ENCODE data around the gene SAMD9L. TPM values are rescaled to one million over a fixed set of nuclear protein-coding genes. Genes with fewer than 3 reads are reported as not detected.

SAMD9L gene
- polyA plus RNA-seq, 1 donor (not counting 4 experiments of a cell fraction or from before 2014, with no cell fraction given): 6.5 TPM

- H3K27ac ChIP-seq (ENCODE audit: control insufficient read depth, insufficient read depth, low read length): no peak overlapping the region
- TF ChIP-seq CTCF (optimal IDR thresholded peaks at IDR 0.05 in 1 of 3, IDR thresholded peaks at IDR 0.05 in 1 of 3, conservative IDR thresholded peaks at IDR 0.05 in 1 of 3; ENCODE audit: extremely low read depth in 1 of 3, insufficient read depth in 2 of 3, low read length in 3 of 3): no peak
- TF ChIP-seq EZH2 (IDR thresholded peaks at IDR 0.05; ENCODE audit: low read length): no peak
- H3K4me1 ChIP-seq (ENCODE audit: control insufficient read depth, extremely low read depth, insufficient read depth, low read length): no peaks in the 10 kb centered on the region
- no peaks in the 10 kb centered on the region for H3K79me2 ChIP-seq (ENCODE audit: control insufficient read depth, insufficient read depth, low read length)
- no peak overlapping the region for H2AFZ ChIP-seq (ENCODE audit: control insufficient read depth, low read length)
- FAIRE-seq (no peak), DNase-seq (ENCODE audit: low read depth, low spot score) (no peak)
- H3K4me3 ChIP-seq (ENCODE audit: control insufficient read depth in 2 of 3, extremely low read depth in 1 of 3, insufficient read depth in 2 of 3, low read depth in 1 of 3, low read length in 3 of 3): no peak overlapping the region
- no peak overlapping the region for H3K9ac ChIP-seq (ENCODE audit: control insufficient read depth, extremely low read depth, insufficient read depth, low read length)
- H3K36me3 ChIP-seq (ENCODE audit: control insufficient read depth in 2 of 2, extremely low read depth in 1 of 2, insufficient read depth in 2 of 2, low read length in 2 of 2): no peaks in the 10 kb centered on the region
- peaks cover 5% of the 10 kb centered on the region for H3K9me3 ChIP-seq (ENCODE audit: control insufficient read depth, low read depth, low read length)
- no peaks in the 10 kb centered on the region for H3K27me3 ChIP-seq (ENCODE audit: control insufficient read depth, extremely low read depth, insufficient read depth, low read length)
- dilution Hi-C loops (cut with MboI; ENCODE audit: extremely low pct_ligation_motif_present, low sequenced_read_pairs): no loop called here
- no peak overlapping the region for H3K4me2 ChIP-seq (ENCODE audit: control insufficient read depth, extremely low read depth, insufficient read depth, low read depth, low read length)
- no peaks in the 10 kb centered on the region for H3K9me1 ChIP-seq (ENCODE audit: control insufficient read depth, extremely low read depth, insufficient read depth, low read length)
- no peaks in the 10 kb centered on the region for H4K20me1 ChIP-seq (ENCODE audit: control insufficient read depth, extremely low read depth, insufficient read depth, low read length)
These were observed 16.6 kb upstream of the SAMD9L start for GRCh38 chr7:93164766-93165165.

- dilution Hi-C loops (cut with MboI; ENCODE audit: extremely low pct_ligation_motif_present, low sequenced_read_pairs): no loop called here
- Histone ChIP-seq H3K9me3 (ENCODE audit: control insufficient read depth, low read depth, low read length) (peaks cover 5% of the 10 kb centered on the region), H3K27ac (ENCODE audit: control insufficient read depth, insufficient read depth, low read length) (no peak overlapping the region), H3K27me3 (ENCODE audit: control insufficient read depth, extremely low read depth, insufficient read depth, low read length) (no peaks in the 10 kb centered on the region), H4K20me1 (ENCODE audit: control insufficient read depth, extremely low read depth, insufficient read depth, low read length) (no peaks in the 10 kb centered on the region), H3K79me2 (ENCODE audit: control insufficient read depth, insufficient read depth, low read length) (no peaks in the 10 kb centered on the region), H3K4me3 (ENCODE audit: control insufficient read depth in 2 of 3, extremely low read depth in 1 of 3, insufficient read depth in 2 of 3, low read depth in 1 of 3, low read length in 3 of 3) (no peak overlapping the region), H3K9me1 (ENCODE audit: control insufficient read depth, extremely low read depth, insufficient read depth, low read length) (no peaks in the 10 kb centered on the region), H3K4me2 (ENCODE audit: control insufficient read depth, extremely low read depth, insufficient read depth, low read depth, low read length) (no peak overlapping the region), H2AFZ (ENCODE audit: control insufficient read depth, low read length) (no peak overlapping the region), H3K4me1 (ENCODE audit: control insufficient read depth, extremely low read depth, insufficient read depth, low read length) (no peaks in the 10 kb centered on the region), H3K9ac (ENCODE audit: control insufficient read depth, extremely low read depth, insufficient read depth, low read length) (no peak overlapping the region), H3K36me3 (ENCODE audit: control insufficient read depth in 2 of 2, extremely low read depth in 1 of 2, insufficient read depth in 2 of 2, low read length in 2 of 2) (no peaks in the 10 kb centered on the region)
- FAIRE-seq (no peak), DNase-seq (ENCODE audit: low read depth, low spot score) (no peak)
- TF ChIP-seq EZH2 (IDR thresholded peaks at IDR 0.05; ENCODE audit: low read length) (no peak), CTCF (optimal IDR thresholded peaks at IDR 0.05 in 1 of 3, IDR thresholded peaks at IDR 0.05 in 1 of 3, conservative IDR thresholded peaks at IDR 0.05 in 1 of 3; ENCODE audit: extremely low read depth in 1 of 3, insufficient read depth in 2 of 3, low read length in 3 of 3) (no peak)
These were observed 13.1 kb upstream of the SAMD9L start for GRCh38 chr7:93161181-93161762.
